ENCODE data around the gene TRPM2. TPM values are rescaled to one million over a fixed set of nuclear protein-coding genes. Genes with fewer than 3 reads are reported as not detected.
A peak's percentile ranks its signal among the peaks of the same experiment; 100 is the strongest.
"Not testable (repeated sequence)": the region's sequence is repeated elsewhere in the genome, so short reads cannot be mapped to it uniquely, and the experiment has no call there.

Gene TRPM2
- total RNA-seq, 1 donor, result 3.5 TPM

DNA sequence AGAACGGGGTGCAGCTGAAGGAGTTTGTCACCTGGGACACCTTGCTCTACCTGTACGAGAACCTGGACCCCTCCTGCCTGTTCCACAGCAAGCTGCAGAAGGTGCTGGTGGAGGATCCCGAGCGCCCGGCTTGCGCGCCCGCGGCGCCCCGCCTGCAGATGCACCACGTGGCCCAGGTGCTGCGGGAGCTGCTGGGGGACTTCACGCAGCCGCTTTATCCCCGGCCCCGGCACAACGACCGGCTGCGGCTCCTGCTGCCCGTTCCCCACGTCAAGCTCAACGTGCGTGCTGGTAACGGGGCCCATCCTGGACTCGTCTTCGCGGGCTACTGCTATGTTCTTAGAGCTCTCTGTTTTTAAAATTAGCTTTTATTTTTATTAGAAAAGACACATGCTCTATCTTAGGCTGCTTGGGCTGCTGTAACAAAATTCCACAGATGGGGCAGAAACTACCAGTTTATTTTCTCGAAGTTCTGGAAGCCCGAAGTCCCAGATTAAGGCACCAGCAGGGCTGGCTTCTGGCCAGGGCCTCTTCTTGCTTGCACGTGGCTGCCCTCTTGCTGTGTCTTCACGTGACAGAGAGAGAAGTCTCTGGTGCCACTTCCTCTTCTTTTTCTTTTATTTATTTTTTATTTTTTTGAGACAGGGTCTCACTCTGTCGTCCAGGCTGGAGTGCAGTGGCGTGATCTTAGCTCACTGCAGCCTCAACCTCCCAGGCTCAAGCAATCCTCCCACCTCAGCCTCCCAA, 38.1 kb downstream of the TRPM2 start:
- DNase-seq (ENCODE audit: low read depth in 2 of 3, low spot score in 2 of 3), result peak in 2 of 3 donors; percentile 39 to 54

DNA sequence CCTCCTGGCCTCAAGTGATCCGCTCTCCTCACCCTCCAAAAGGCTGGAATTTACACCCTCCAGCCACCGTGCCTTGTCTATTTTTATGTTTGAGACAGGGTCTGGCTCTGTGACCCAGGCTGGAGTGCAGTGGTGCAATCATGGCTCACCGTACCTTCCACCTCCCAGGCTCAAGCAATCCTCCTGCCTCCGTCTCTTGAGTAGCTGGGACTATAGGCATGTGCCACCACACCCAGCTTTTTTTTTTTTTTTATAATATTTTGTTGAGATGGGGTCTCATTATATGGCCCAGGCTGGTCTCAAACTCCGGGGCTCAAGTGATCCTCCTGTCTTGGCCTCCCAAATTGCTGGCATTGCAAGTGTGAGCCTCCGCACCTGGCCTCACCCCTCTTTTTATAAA, 38.8 kb downstream of the TRPM2 start:
- DNase-seq (ENCODE audit: low read depth in 2 of 3, low spot score in 2 of 3), result no peak

DNA sequence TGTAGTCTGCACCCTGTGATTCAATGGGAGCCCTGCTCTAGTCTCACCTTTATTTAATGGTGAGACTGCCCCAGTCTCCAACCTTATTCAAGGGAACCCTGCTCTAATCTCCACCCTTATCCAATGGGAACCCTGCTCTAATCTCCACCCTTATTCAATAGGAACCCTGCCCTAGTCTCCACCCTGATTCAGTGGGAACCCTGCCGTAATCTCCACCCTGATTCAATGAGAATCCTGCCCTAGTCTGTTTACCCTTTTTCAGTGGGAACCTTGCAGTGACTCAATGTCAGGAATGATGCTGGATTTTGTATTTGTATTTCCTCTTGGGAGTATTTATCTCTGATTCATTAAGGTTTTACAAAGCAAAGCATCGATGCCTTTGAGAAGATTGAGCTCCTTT, 39.5 kb downstream of the TRPM2 start:
- DNase-seq (ENCODE audit: low read depth in 2 of 3, low spot score in 2 of 3), result no peak

DNA sequence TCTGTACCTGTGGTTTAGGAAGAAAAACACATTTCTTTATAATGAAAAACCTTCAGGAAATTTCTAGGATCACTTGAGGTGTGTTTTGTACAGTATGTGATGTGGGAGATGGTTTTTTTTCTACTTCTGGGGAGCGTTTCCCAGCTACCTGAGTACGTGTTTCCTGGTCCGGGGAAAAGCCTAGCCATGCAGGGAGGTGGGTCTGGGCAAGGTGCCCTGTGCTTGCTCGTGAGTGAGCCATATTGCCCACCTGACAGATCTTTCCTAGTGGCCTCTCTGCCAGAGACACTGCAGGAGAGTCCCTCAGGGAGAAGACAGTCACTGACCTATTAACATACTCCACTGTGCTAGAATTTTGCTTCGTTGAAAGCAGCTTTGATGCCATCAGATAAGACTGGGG, 41.3 kb downstream of the TRPM2 start:
- no peak for DNase-seq (ENCODE audit: low read depth in 2 of 3, low spot score in 2 of 3)

DNA sequence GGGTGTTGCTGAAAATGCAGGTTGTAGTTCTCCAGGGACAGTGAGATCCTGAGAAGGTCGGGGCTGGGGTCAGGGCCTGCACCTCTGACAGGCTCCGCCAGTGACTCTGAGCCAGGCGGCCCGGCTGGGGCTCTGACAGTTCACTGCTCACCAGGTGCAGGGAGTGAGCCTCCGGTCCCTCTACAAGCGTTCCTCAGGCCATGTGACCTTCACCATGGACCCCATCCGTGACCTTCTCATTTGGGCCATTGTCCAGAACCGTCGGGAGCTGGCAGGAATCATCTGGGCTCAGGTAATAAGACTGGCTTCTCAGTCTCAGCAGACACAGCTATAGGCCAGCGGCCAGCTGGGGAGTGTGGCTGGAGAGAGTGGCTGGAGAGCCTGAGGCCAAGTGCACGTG, 41.8 kb downstream of the TRPM2 start:
- DNase-seq (ENCODE audit: low read depth in 2 of 3, low spot score in 2 of 3), result no peak

DNA sequence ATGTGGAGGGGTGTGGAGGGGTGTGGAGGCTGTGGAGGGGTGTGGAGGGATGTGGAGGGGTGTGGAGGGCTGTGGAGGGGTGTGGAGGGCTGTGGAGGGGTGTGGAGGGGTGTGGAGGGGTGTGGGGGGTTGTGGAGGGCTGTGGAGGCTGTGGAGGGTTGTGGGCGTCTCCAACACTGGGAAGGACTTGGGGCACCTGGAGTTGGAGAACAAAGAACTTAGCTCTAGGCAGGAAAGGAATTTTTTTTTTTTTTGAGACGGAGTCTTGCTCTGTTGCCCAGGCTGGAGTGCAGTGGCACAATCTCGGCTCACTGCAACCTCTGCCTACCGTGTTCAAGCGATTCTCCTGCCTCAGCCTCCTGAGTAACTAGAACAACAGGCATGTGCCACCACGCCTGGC, 43.4 kb downstream of the TRPM2 start:
- not testable (repeated sequence) for DNase-seq (ENCODE audit: low read depth in 2 of 3, low spot score in 2 of 3)

DNA sequence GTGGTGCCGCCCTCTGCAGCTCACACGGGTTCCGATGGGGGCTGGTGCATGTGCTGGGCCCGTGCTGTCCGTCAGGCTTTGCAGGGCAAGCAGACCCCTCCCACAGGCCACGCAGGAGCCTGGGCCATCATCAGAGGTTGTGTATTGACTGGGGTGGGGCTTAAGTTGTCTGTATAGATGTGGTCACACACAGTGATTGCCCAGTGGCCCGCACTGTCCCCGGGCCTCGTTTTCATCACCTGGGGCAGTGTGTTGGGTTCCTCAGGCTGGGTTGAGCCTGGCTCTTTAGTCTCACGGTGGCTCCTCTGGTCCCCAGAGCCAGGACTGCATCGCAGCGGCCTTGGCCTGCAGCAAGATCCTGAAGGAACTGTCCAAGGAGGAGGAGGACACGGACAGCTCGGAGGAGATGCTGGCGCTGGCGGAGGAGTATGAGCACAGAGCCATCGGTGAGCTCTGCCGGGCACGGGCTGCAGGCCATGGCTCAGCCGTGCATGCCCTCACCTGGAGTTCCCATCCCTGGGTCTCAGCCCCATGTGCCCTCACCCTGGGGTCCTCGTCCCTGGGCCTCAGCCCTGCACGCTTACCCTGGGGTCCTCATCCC, 44.1 kb downstream of the TRPM2 start:
- DNase-seq (ENCODE audit: low read depth in 2 of 3, low spot score in 2 of 3), result no peak

DNA sequence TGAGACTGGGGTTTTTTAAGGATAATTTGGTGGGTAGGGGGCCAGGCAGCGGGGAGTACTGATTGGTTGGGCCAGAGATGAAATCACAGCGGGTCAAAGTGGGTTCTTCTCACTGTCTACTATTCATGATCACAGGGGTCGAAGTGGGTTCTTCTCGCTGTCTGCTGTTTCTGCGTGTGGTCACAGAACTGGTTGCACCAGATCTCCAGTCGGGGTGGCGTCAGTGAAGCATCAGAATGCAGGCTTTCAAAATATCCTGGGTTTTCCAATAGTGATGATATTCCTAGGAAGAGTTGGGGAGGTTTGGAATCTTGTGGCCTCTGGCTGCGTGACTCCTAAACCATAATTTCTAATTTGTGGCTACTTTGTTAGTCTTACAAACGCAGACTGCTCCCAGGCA, 45.1 kb downstream of the TRPM2 start:
- no peak for DNase-seq (ENCODE audit: low read depth in 2 of 3, low spot score in 2 of 3)

DNA sequence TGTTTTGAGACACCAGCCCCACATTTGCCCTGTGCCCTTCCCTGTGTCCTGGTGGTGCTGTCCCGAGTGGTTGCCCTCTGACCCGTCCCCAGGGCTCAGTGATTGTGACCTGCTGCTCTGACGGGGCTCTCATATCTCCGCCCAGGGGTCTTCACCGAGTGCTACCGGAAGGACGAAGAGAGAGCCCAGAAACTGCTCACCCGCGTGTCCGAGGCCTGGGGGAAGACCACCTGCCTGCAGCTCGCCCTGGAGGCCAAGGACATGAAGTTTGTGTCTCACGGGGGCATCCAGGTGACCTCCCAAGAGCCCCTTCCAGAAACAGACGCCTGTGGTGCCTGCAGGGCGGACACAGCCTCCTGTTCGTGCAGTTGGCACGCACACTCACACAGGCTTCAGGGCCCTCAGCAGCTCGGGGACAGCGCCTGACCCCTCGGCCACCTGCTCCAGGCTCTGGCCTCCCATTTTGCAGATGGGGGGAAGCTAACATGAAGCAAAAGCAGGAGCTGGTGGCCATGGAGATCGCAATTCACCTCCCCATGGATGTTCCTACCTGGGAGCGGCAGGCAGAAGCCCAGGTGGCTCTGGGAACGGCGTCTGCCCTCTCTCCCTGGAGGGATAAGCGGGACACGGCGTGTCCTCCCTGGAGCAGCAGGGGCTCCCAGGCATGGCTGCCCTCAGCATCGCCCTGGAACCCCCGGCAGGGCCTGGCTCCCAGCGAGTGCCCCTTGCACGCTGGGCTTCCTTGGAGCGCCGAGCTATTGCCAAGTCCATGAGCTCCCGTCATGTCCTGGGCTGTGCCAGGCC, 45.9 kb downstream of the TRPM2 start:
- no peak for DNase-seq (ENCODE audit: low read depth in 2 of 3, low spot score in 2 of 3)

DNA sequence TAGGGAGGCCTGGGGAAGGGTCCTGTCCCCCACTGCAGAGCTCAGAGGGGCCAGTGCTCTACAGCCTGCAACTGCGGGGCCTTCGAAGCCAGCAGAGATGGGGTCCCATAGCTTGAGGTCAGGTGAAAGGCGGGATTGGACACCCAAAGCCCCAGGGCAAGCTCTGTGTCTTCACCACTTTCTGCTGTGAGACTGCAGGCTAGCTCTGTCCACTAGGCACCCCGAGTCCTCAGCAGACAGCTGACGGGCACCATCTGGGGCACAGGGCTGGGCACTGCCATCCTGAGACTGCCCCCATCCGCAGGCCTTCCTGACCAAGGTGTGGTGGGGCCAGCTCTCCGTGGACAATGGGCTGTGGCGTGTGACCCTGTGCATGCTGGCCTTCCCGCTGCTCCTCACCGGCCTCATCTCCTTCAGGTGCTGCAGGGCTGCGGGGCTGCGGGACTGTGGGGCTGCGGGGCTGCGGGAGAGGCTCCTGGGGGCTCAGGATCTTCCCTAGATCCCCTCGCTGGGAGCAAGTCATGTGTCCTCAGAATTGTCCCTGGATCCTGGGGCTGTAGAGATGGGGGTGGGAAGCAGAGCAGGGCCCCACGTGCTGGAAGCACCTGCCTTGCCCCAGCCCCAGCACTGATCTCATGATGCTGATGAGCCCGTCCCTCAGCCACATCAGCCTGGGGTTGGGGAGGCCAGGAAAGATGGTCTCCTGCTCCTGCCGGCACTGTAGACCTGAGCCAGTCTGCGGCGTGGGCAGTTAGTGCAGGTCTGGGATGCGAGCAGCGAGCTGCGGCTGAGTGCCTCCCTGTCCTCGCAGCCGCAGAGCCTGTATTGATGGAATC, 46.8 kb downstream of the TRPM2 start:
- no peak for DNase-seq (ENCODE audit: low read depth in 2 of 3, low spot score in 2 of 3)

DNA sequence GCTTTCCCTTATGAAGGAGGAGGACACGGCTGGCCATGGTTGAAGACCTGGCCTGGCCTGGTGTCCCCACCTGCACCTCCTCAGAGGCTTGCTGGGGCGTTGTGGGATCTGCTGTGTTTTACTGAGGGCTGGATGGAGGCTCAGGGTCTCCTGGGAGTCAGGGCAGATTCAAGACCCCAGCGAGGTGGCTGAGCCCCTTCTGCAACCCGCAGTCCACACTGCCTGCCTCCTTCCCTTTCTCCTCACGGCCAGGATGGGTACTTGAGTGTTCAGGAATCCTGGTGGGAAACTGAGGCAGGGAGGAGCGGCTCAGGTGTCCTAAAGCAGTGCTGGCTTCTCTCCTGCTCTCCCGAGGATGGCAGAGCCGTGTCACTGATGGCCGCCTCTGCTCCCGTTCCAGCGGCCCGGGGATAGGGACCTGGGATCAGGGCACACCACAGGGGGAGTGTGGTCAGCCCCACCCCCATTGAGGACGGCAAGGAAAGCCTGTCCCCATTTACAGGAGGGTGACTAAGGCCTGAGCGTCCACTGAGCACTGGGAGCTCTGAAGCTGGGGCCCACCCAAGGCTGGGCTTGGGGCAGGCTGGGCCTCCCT, 47.5 kb downstream of the TRPM2 start:
- DNase-seq (ENCODE audit: low read depth in 2 of 3, low spot score in 2 of 3), result no peak

DNA sequence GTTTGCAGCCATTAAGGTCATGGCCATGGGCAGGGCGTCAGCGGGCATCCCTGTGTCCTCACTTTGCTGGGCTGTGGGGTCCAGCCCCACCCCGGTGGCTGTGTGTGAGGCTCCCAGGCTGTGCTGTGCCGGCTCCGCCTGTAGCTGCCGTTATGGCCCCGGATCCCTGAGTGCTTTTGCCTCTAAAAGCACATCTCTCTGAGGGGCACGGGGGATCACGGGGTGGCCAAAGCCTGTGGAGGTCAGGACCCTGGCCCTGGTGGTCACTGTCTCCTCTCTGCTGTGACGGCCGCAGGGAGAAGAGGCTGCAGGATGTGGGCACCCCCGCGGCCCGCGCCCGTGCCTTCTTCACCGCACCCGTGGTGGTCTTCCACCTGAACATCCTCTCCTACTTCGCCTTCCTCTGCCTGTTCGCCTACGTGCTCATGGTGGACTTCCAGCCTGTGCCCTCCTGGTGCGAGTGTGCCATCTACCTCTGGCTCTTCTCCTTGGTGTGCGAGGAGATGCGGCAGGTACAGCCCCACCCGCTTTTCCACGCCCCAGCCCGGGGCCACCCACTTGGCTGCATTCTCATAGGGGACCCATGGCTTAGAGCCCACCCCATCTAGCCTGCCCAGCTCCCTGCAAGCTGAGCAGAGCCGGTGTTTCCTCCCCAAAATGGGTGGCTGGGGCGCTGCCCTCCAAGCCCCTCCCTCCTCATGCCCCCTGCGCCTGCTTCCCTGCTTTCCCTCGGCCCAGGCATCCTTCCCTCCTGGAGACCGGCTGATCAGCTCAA, 48.2 kb downstream of the TRPM2 start:
- DNase-seq (ENCODE audit: low read depth in 2 of 3, low spot score in 2 of 3), result no peak

DNA sequence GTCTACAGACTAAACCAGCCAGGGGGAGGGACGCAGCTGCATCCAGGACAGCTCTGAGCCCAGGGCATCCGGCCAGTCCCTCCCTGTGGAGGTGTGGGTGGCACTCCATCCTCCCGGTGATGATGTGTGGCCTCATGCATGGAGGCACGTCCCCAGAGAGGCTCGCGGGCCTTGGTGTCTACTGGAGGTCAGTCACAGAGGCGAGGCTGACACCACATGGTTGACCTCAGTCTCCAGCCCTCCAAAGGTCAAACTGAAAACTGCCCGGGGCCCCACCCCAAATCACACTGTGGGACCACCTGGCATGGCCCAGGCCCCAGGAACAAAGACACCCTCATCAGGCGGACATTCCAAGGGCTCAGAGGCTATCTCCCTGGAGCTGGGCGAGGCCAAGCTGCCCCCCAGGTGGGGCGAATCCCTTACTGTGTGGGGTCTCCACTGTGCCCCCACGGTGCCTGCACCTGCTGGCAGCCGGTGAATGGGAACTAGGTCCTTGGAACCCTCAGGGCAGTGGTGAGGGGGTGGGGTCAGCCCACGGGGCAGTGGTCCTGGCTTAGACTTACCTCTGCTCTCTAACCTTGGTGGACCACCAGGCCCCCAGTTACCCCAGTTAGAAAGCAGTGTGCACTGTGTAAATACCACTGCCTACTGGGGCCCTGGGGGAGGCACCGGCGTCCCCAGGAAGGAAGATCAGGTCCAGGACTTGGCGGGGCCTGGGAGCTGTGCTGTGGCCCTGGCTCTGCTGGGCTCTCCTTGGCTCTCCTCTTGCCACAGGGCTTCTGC, 49.1 kb downstream of the TRPM2 start:
- DNase-seq (ENCODE audit: low read depth in 2 of 3, low spot score in 2 of 3), result no peak

DNA sequence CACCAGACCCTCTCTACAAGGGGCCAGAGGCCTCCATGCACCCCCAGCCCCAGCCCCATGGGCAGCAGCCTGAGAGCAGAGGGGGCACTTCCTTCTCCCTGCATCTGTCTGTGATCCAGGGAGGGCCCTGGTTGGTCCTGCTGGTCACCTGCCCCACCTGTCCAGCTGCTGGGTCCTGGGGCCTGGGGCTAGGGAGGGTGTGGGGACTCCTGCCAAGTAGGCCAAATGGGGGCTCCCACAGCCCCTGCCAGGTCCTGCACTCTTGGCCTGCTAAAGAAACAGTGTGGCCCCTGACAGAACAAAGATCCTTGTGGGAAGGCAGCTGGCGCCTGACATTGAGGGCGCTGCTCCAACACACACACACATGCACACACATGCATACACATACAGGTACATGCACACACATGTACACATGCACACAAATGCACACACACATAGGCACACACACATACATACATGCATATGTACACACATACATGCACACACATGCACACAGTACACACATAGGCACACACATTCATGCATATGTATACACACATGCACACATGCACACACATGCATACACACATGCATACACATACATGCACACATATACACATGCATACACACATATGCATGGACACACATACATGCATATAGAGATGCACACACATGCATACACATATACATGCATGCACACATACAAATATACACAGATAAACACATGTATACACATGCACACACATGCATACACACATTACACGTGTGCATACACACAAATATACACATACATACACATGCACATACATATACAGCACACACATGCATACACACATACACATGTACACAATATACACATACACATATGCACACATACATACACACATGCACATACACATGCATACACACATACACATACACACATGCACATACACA, 49.9 kb downstream of the TRPM2 start:
- no peak for DNase-seq (ENCODE audit: low read depth in 2 of 3, low spot score in 2 of 3)

DNA sequence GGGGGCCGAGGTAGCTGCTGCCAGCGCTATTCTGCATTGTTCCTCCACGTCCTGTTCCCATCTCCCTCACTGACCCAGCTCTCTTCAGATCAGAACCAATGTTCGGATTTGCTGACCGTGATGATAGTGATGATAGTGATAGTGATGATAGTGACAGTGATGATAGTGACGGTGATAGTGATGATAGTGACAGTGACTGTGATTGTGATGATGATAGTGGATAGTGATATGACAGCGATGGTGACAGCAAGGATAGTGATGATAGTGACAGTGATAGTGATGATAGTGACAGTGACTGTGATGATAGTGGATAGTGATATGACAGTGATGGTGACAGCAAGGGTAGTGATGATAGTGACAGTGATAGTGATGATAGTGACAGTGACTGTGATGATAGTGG, 51.1 kb downstream of the TRPM2 start:
- DNase-seq (ENCODE audit: low read depth in 2 of 3, low spot score in 2 of 3), result not testable (repeated sequence)

DNA sequence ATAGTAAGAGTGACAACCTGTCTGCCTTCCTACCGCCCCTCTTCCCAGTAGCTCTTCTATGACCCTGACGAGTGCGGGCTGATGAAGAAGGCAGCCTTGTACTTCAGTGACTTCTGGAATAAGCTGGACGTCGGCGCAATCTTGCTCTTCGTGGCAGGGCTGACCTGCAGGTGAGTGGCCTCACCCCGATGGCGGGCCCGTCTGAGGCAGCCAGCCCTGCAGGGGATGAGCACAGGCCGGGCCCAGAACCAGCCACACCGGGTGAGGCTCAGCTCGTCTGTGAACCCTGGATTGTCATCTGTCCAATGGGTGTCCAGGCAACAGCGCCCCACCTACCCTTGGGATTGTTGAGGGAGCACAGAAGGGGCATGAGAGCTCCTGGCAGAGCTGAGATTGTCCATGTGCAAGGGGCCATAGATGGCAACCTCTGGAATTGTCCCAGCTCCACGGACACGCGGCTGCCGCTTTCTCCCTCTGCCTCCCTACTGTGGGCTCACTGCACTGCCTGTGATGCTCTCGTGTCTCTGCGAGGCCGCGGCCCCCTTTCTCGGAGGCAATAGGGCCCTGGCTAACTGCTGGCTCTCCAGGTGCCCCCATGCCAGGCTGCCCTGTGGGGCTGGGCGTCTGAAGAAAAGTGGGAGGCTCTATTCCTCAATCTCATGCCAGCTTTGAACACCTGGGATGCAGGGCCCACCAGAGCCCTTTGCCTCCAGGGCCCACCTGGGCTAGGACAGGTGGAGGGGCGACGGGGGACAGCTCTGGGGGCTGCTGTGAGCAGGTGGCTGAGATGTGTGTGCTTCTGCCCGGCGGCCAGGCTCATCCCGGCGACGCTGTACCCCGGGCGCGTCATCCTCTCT, 51.9 kb downstream of the TRPM2 start:
- DNase-seq (ENCODE audit: low read depth in 2 of 3, low spot score in 2 of 3), result no peak
